Measurements from ENCODE around the gene DHX30.

- TF ChIP-seq THAP7 (CRISPR knock-in tag; IDR thresholded peaks at IDR 0.05) = no peak
- TF ChIP-seq NR2F6 (CRISPR knock-in tag; IDR thresholded peaks at IDR 0.05) = no peak
- TF ChIP-seq SIN3A (IDR thresholded peaks at IDR 0.05; ENCODE audit: borderline replicate concordance in 2 of 2, control insufficient read depth in 1 of 2, low read depth in 2 of 2, low read length in 2 of 2) = no peak
- no peak for TF ChIP-seq EP300 (IDR thresholded peaks at IDR 0.05; ENCODE audit: low read length)
- TF ChIP-seq RB1 (IDR thresholded peaks at IDR 0.05; ENCODE audit: low read depth) = no peak
- no peak for TF ChIP-seq CTCF (IDR thresholded peaks at IDR 0.05 in 2 of 3, conservative IDR thresholded peaks at IDR 0.05 in 1 of 3; ENCODE audit: insufficient read depth in 2 of 3, low read depth in 1 of 3, low read length in 3 of 3)
- no peak for TF ChIP-seq ETS2 (tag; IDR thresholded peaks at IDR 0.05; ENCODE audit: borderline replicate concordance, poor library complexity, severe bottlenecking)
- TF ChIP-seq ZNF239 (CRISPR knock-in tag; IDR thresholded peaks at IDR 0.05) = no peak
- TF ChIP-seq POLR2A (conservative IDR thresholded peaks at IDR 0.05) = no peak
- TF ChIP-seq THRA (IDR thresholded peaks at IDR 0.05) = no peak
- TF ChIP-seq ZNF354B (CRISPR knock-in tag; IDR thresholded peaks at IDR 0.05) = no peak
- TF ChIP-seq CREB1 (IDR thresholded peaks at IDR 0.05) = no peak
- no peak for TF ChIP-seq CREB1 (CRISPR knock-in tag; IDR thresholded peaks at IDR 0.05)
- TF ChIP-seq CTBP1 (IDR thresholded peaks at IDR 0.05; ENCODE audit: borderline replicate concordance) = no peak
- TF ChIP-seq GABPB1 (CRISPR knock-in tag; IDR thresholded peaks at IDR 0.05) = no peak
Measured at GRCh38 chr3:47888986-47889757, 86.2 kb downstream of the DHX30 start.
